Astrocyte of the cerebellum (primary cell): Measurements from ENCODE around the gene PRTFDC1.

Experiments
- DNase-seq: peaks from one replicate; pipeline ENCODE4 v3.0.0-alpha.2; 2011; ENCODE audit warnings: low read depth
- H3K4me3 ChIP-seq: 2 replicates; pipeline ENCODE4 v1.5.1; 2011; ENCODE audit warnings: mild to moderate bottlenecking, low read depth, low read length, moderate library complexity
- CTCF ChIP-seq: IDR thresholded peaks from 2 replicates; pipeline ENCODE4 v1.5.1; 2012; ENCODE audit warnings: low read length, low read depth, moderate library complexity, mild to moderate bottlenecking; ENCODE audit errors: missing control alignments
- in situ Hi-C: cut with HindIII; loops from 2 replicates; pipeline ENCODE4 v1.10.0; 2017; ENCODE audit warnings: low sequenced_read_pairs

PRTFDC1 gene

GRCh38 chr10:24900888-24901685 is 51.3 kb downstream of the PRTFDC1 start:
- H3K4me3 ChIP-seq = no peak overlapping the region
- in situ Hi-C loops = loop anchor here (5.0 kb wide), 1 partner anchor 44 kb away; no protein-coding TSS in a partner anchor
- no peak for TF ChIP-seq CTCF
- no peak for DNase-seq

GRCh38 chr10:24899571-24899970 is 52.8 kb downstream of the PRTFDC1 start:
- no peak overlapping the region for H3K4me3 ChIP-seq
- no peak for DNase-seq
- in situ Hi-C loops = no loop called here
- no peak for TF ChIP-seq CTCF

- TF ChIP-seq CTCF = no peak
- no peak for DNase-seq
- in situ Hi-C loops = no loop called here
- no peak overlapping the region for H3K4me3 ChIP-seq
Observed at GRCh38 chr10:24898501-24898900, 53.9 kb downstream of the PRTFDC1 start.

- in situ Hi-C loops = no loop called here
- DNase-seq = no peak
- TF ChIP-seq CTCF = no peak
- no peak overlapping the region for H3K4me3 ChIP-seq
Observed at GRCh38 chr10:24897326-24897926, 55.0 kb downstream of the PRTFDC1 start.

GRCh38 chr10:24894728-24895127 is 57.7 kb downstream of the PRTFDC1 start:
- DNase-seq = no peak
- no peak overlapping the region for H3K4me3 ChIP-seq
- in situ Hi-C loops = no loop called here

GRCh38 chr10:24894309-24894708 is 58.1 kb downstream of the PRTFDC1 start:
- no peak for TF ChIP-seq CTCF
- in situ Hi-C loops = no loop called here
- DNase-seq = peak; percentile 88
- H3K4me3 ChIP-seq = no peak overlapping the region

More at GRCh38 chr10:24894728-24895127, 57.7 kb downstream of the PRTFDC1 start:
- no peak for TF ChIP-seq CTCF
